AG04450 (cell line): ENCODE results near the gene EPSTI1. TPM values are rescaled to one million over a fixed set of nuclear protein-coding genes. Genes with fewer than 3 reads are reported as not detected.
"Not testable (repeated sequence)": the region's sequence is repeated elsewhere in the genome, so short reads cannot be mapped to it uniquely, and the experiment has no call there.

Experiments used
- CTCF ChIA-PET: fragments of 300-600, 350-600 bp; formaldehyde crosslinking; extraction: SDS; loops from one replicate; lab custom pipeline; 2022; ENCODE audit warnings: antibody characterized with exemption, inconsistent platforms; lab: Charles Lee
- POLR2A ChIA-PET: fragments of 350-600 bp; formaldehyde crosslinking; extraction: SDS; loops from one replicate; lab custom pipeline; 2021; ENCODE audit warnings: antibody characterized with exemption, inconsistent platforms; lab: Yijun Ruan, JAX
- DNase-seq: peaks from one replicate; pipeline ENCODE4 v3.0.0-alpha.2; 2011; ENCODE audit warnings: low read depth, low spot score
- H3K27ac ChIP-seq: one replicate; pipeline ENCODE4 v1.5.1; 2012; ENCODE audit warnings: low read depth, low read length, control low read depth
- H3K27me3 ChIP-seq: one replicate; pipeline ENCODE4 v1.6.0; 2012; ENCODE audit warnings: low read length; ENCODE audit not compliant: control insufficient read depth, insufficient read depth
- H3K4me3 ChIP-seq: 2 replicates; pipeline ENCODE4 v1.5.1; 2011; ENCODE audit warnings: mild to moderate bottlenecking, low read depth, low read length, control low read depth
- H3K9me3 ChIP-seq: 2 replicates; pipeline ENCODE4 v1.5.1; 2012; ENCODE audit warnings: low read length; ENCODE audit not compliant: control insufficient read depth, insufficient read depth
- CTCF ChIP-seq: IDR thresholded peaks from 2 replicates; pipeline ENCODE4 v1.5.1; 2011; ENCODE audit warnings: low read depth, low read length, control low read depth, inconsistent platforms
- polyA plus RNA-seq: library from polyadenylated mRNA; depleted of rRNA; stranded (reverse); fragments of >200 nt; gene quantifications from 2 replicates; pipeline ENCODE4 v1.2.3, GENCODE V29; 2011

The EPSTI1 gene
- polyA plus RNA-seq, 1 experiment = 6.0 TPM

GRCh38 chr13:42865768-42866102 is 126.3 kb downstream of the EPSTI1 start:
- H3K27me3 ChIP-seq = peaks cover 5% of the 10 kb centered on the region
- no peaks in the 10 kb centered on the region for H3K9me3 ChIP-seq
- TF ChIP-seq CTCF = no peak
- no peak overlapping the region for H3K27ac ChIP-seq
- POLR2A ChIA-PET = no interaction called here
- CTCF ChIA-PET = interaction anchor here (1.2 kb wide), 1 partner anchor 9 kb away, joined by 5 read pairs; no protein-coding TSS in a partner anchor
- H3K4me3 ChIP-seq = peak overlapping the region; percentile 25; the same call in 1 of the 2 replicates
- no peak for DNase-seq

- ChIA-PET POLR2A (interaction anchor here (0.6 kb wide), 1 partner anchor 114 kb away, joined by 10 read pairs; no protein-coding TSS in a partner anchor), CTCF (interaction anchor here (1.2 kb wide), 1 partner anchor 10 kb away, joined by 5 read pairs; no protein-coding TSS in a partner anchor)
- peaks cover 5% of the 10 kb centered on the region for H3K27me3 ChIP-seq
- H3K4me3 ChIP-seq = peak overlapping the region; percentile 25; the same call in 1 of the 2 replicates
- H3K9me3 ChIP-seq = no peaks in the 10 kb centered on the region
- no peak for TF ChIP-seq CTCF
- no peak overlapping the region for H3K27ac ChIP-seq
- no peak for DNase-seq
Measured at GRCh38 chr13:42864952-42865767, 126.9 kb downstream of the EPSTI1 start.

GRCh38 chr13:42862370-42862769 is 129.7 kb downstream of the EPSTI1 start:
- H3K4me3 ChIP-seq, H3K9me3 ChIP-seq, H3K27ac ChIP-seq, DNase-seq, POLR2A ChIA-PET, CTCF ChIA-PET, H3K27me3 ChIP-seq: not testable (repeated sequence)

- CTCF ChIA-PET = interaction anchor here (1.9 kb wide), 1 partner anchor 15 kb away, joined by 4 read pairs; no protein-coding TSS in a partner anchor
Measured at GRCh38 chr13:42860485-42860884, 131.6 kb downstream of the EPSTI1 start.

GRCh38 chr13:42859760-42860159 is 132.3 kb downstream of the EPSTI1 start:
- Histone ChIP-seq H3K27ac (no peak overlapping the region), H3K4me3 (no peak overlapping the region), H3K27me3 (peaks cover 5% of the 10 kb centered on the region), H3K9me3 (no peaks in the 10 kb centered on the region)
- DNase-seq = no peak
- ChIA-PET CTCF (interaction anchor here (1.9 kb wide), 1 partner anchor 16 kb away, joined by 4 read pairs; no protein-coding TSS in a partner anchor), POLR2A (no interaction called here)
- no peak for TF ChIP-seq CTCF

More at GRCh38 chr13:42860485-42860884, 131.6 kb downstream of the EPSTI1 start:
- POLR2A ChIA-PET = no interaction called here
- no peak for TF ChIP-seq CTCF
- H3K27ac ChIP-seq = no peak overlapping the region
- no peak for DNase-seq
- no peaks in the 10 kb centered on the region for H3K9me3 ChIP-seq
- peaks cover 5% of the 10 kb centered on the region for H3K27me3 ChIP-seq
- no peak overlapping the region for H3K4me3 ChIP-seq
